SW480 (cell line): Measurements from ENCODE around the gene C12orf57.
"Not testable (repeated sequence)": the region's sequence is repeated elsewhere in the genome, so short reads cannot be mapped to it uniquely, and the experiment has no call there.

Experiments
- DNase-seq: peaks from one replicate; pipeline ENCODE4 v3.0.0-alpha.2; 2016; ENCODE audit warnings: low spot score

The C12orf57 gene

GRCh38 chr12:6943722-6944380 lies at the start of gene C12orf57, which contains the start of gene RNU7-1:
Gene C12orf57 (plus strand): TSS chr12:6944022. CDS start chr12:6944122, 100 bp downstream.
Gene RNU7-1 (plus strand): TSS chr12:6943816.
- peak; percentile 99 for DNase-seq

DNA sequence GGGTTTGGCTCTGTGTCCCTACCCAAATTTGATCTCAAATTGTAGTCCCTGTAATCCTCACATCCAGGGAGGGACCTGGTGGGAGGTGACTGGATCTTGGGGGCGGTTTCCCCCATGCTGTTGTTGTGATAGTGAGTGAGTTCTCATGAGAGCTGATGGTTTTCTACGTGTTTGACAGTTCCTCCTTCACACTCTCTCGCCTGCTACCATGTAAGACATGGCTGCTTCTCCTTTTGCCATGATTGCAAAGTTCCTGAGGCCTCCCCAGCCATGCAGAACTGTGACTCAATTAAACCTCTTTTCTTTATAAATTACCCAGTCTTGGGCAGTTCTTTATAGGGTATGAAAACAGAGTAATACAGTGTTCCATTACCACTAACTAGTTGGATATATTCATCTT lies 49.5 kb upstream of the C12orf57 start:
- DNase-seq, result no peak

DNA sequence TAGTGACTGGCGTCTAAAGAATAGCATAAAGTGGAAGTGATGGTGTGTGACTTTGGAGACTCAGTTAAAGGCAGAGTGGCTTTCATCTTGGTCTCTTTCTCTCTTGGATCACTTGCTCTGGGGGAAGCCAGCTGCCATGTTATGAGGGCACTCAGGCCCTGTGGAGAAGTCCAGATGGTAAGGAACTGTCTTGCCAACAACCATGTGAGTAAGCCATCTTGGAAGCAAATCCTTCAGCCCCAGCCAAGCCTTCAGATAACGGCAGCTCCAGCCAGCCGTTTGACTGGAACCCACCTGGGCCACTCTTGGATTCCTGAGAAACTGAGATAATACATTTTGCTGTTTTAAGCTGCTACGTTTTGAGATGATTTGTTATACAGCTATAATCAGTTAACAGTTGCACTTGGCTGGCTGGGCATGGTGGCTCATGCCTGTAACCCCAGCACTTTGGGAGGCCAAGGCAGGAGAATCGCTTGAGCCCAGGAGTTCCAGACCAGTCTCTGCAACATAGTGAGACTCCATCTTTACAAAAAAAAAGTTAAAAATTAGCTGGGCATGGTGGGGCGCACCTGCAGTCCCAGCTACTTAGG lies 46.9 kb upstream of the C12orf57 start:
- DNase-seq, result no peak

GRCh38 chr12:6899427-6899826 lies 44.4 kb upstream of the C12orf57 start:
- no peak for DNase-seq

- DNase-seq, result peak; percentile 34
Measured at GRCh38 chr12:6899837-6900519, 43.8 kb upstream of the C12orf57 start.

GRCh38 chr12:6902448-6902847 lies 41.4 kb upstream of the C12orf57 start:
- DNase-seq, result no peak

- peak; percentile 76 for DNase-seq
Measured at GRCh38 chr12:6903722-6904121, 40.1 kb upstream of the C12orf57 start.

DNA sequence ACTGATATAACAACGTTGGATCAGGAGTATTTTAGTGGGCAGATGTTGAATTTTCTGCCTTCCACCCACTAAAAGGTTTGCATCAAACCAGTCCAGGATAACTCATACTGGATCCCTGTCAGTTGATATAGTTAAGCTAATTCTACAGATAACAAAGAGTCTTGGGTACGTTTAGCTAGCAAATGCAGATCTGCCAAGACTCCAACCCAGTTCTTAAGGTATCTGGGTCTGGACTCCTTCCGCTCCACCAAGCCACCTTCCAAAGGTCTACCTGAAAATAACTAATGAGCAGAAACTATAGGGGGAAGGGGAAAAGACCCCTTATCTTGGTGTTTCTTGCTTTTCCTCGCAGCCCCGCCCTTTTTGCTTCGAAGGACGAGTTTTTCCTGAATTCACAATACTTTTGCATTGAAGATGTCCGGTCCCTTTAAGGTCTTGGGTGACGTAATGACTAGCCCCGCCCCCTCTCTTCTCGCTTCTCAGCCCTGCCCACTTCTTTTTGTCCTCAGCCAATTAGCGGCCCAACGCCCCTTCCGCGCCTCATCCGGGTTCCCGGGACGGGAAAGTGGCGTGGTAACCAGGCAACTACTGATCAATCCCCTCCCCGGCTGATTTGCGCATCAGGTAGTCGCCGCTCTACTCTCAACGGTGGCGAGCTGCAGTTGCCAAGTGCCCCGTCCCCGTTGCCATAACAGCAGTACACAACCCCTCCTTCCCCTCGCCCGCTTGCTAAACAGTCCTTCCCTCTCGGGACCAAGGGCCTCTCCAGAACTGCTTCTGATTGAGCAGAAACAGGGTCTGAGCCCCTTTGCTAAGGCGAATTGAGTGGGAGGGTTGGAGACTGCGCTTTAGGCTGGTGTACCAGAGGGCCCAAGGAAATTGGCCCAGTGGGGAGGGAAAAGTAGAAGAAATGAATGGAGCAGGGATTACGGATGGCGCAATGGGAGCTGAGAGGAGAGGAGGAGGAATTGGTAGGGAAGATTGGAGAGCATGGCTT lies 39.2 kb upstream of the C12orf57 start, which contains the start of gene LRRC23:
TSS of gene LRRC23 (plus strand) at position 543 of the 997 bp plus-strand sequence. CDS start 812 bp downstream, outside the sequence.
- DNase-seq, result peak; percentile 95

GRCh38 chr12:6905414-6906040 lies 38.3 kb upstream of the C12orf57 start:
- no peak for DNase-seq

DNA sequence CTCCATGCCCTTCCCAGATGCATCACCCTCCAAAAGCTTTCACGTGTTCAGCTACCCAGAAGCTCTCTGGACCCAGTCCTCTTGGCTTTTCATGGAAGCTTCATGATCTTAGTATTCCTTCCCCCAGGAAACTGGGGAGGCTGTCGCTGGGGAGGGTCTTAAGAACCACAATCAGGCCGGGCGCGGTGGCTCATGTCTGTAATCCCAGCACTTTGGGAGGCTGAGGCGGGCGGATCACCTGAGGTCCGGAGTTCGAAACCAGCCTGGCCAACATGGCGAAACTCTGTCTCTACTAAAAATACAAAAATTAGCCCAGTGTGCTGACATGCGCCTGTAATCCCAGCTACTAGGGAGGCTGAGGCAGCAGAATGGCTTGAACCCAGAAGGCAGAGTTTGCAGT lies 35.7 kb upstream of the C12orf57 start:
- not testable (repeated sequence) for DNase-seq

- DNase-seq, result no peak
Measured at GRCh38 chr12:6909421-6910145, 34.2 kb upstream of the C12orf57 start.

- no peak for DNase-seq
Measured at GRCh38 chr12:6912164-6912935, 31.5 kb upstream of the C12orf57 start.

DNA sequence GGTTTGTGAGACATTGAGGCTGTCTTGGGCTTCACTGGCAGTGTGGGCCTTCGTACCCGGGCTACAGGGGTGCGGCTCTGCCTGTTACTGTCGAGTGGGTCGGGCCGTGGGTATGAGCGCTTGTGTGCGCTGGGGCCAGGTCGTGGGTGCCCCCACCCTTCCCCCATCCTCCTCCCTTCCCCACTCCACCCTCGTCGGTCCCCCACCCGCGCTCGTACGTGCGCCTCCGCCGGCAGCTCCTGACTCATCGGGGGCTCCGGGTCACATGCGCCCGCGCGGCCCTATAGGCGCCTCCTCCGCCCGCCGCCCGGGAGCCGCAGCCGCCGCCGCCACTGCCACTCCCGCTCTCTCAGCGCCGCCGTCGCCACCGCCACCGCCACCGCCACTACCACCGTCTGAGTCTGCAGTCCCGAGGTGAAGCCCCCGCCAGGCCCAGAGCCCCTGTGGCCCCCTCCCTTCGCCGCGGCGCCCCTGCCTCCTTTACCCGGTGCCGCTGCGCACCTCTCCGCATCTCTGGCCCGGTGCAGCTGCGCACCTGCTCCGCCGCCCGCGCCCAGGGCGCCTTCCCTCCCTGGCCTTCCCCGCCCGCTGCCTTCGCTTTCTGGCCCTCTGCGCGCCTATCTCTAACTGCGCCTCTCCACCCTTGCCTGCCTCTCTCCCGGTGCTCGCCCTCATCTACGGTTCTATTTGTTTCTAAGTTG lies 29.4 kb upstream of the C12orf57 start, which contains the start of gene ENO2:
TSS of gene ENO2 (plus strand) at position 335 of the 701 bp plus-strand sequence. CDS start 1,253 bp downstream, outside the sequence.
- DNase-seq, result peak; percentile 78

GRCh38 chr12:6914947-6915788 lies 28.7 kb upstream of the C12orf57 start:
- no peak for DNase-seq

DNA sequence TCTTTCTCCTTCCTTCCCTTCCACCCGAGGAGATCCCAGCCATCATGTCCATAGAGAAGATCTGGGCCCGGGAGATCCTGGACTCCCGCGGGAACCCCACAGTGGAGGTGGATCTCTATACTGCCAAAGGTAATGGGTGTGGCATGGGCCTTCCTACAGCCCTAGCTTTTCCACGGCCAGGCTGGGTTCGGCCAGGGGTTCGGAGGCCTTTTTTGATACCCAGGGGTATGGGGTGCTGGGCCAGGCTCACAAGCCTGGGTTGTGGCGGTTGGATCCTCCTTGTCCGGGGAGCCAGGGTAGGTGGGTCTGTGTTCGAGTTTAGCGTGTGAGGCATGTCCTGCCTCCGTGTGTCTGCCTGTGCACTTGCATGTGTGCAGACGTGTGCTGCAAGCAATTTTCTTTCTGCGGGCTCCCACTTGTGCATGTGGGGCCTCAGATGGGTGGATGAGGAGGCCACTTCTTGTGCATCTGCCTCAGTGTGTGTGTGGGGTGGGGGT lies 28.0 kb upstream of the C12orf57 start:
- no peak for DNase-seq

GRCh38 chr12:6916426-6917200 lies 27.2 kb upstream of the C12orf57 start:
- no peak for DNase-seq
